SK-N-SH treated with all-trans-retinoic acid at 6 μM for 48 hours (cell line): ENCODE results near the gene SMYD3.

ENCODE experiments used
- ATAC-seq: fragments of 200-7000 bp; cut with Tn5 transposase; 3 replicates; pipeline ENCODE4 v1.9.1; 2020; ENCODE audit warnings: mild to moderate bottlenecking, moderate library complexity
- ARNTL ChIP-seq: fragments of 450-650 bp; formaldehyde crosslinking; IDR thresholded peaks from 2 replicates; pipeline ENCODE4 v1.5.0; 2020; ENCODE audit warnings: low read depth, mild to moderate bottlenecking, moderate library complexity, borderline replicate concordance
- BACH2 ChIP-seq: fragments of 250-450 bp; sonication (Bioruptor Pico); IDR thresholded peaks from 2 replicates; pipeline ENCODE4 v1.9.0; 2021; ENCODE audit warnings: mild to moderate bottlenecking, borderline replicate concordance
- CREB5 ChIP-seq: fragments of 250-450 bp; sonication (Bioruptor Pico); IDR thresholded peaks from 2 replicates; pipeline ENCODE4 v1.5.1; 2020; ENCODE audit warnings: low read depth, mild to moderate bottlenecking, moderate library complexity
- CSDC2 ChIP-seq: fragments of 250-450 bp; sonication (Bioruptor Pico); IDR thresholded peaks from 2 replicates; pipeline ENCODE4 v1.5.0; 2020; ENCODE audit warnings: mild to moderate bottlenecking, moderate library complexity
- CSRNP3 ChIP-seq: fragments of 250-450 bp; sonication (Bioruptor Pico); IDR thresholded peaks from 2 replicates; pipeline ENCODE4 v1.5.1; 2021; ENCODE audit warnings: mild to moderate bottlenecking, moderate library complexity
- ESRRG ChIP-seq: fragments of 250-450 bp; sonication (Bioruptor Pico); IDR thresholded peaks from 2 replicates; pipeline ENCODE4 v1.6.1; 2021; ENCODE audit warnings: mild to moderate bottlenecking
- GLIS3 ChIP-seq: fragments of 250-450 bp; sonication (Bioruptor Pico); IDR thresholded peaks from 2 replicates; pipeline ENCODE4 v1.5.0; 2020; ENCODE audit warnings: mild to moderate bottlenecking, moderate library complexity
- ISL1 ChIP-seq: fragments of 250-450 bp; sonication (Bioruptor Pico); IDR thresholded peaks from 2 replicates; pipeline ENCODE4 v2.1.2; 2022; ENCODE audit warnings: mild to moderate bottlenecking, moderate library complexity
- OSR1 ChIP-seq: fragments of 250-450 bp; sonication (Bioruptor Pico); IDR thresholded peaks from 2 replicates; pipeline ENCODE4 v1.8.0; 2022; ENCODE audit warnings: moderate library complexity, mild to moderate bottlenecking, inconsistent platforms
- PATZ1 ChIP-seq: fragments of 250-450 bp; sonication (Bioruptor Pico); IDR thresholded peaks from 2 replicates; pipeline ENCODE4 v1.8.0; 2020; ENCODE audit warnings: mild to moderate bottlenecking, moderate library complexity, borderline replicate concordance
- POU6F1 ChIP-seq: fragments of 250-450 bp; sonication (Bioruptor Pico); IDR thresholded peaks from 2 replicates; pipeline ENCODE4 v1.8.0; 2021; ENCODE audit warnings: low read depth, mild to moderate bottlenecking, moderate library complexity, borderline replicate concordance
- PPARA ChIP-seq: fragments of 250-450 bp; sonication (Bioruptor Pico); IDR thresholded peaks from 2 replicates; pipeline ENCODE4 v1.5.0; 2020; ENCODE audit warnings: mild to moderate bottlenecking, borderline replicate concordance
- RARB ChIP-seq: fragments of 250-450 bp; sonication (Bioruptor Pico); IDR thresholded peaks from 2 replicates; pipeline ENCODE4 v1.8.0; 2021; ENCODE audit warnings: mild to moderate bottlenecking, moderate library complexity
- SNAI2 ChIP-seq: fragments of 250-450 bp; sonication (Bioruptor Pico); IDR thresholded peaks from 2 replicates; pipeline ENCODE4 v1.5.0; 2020; ENCODE audit warnings: mild to moderate bottlenecking, moderate library complexity
- TCF4 ChIP-seq: fragments of 250-450 bp; sonication (Bioruptor Pico); IDR thresholded peaks from 2 replicates; pipeline ENCODE4 v1.8.0; 2021; ENCODE audit warnings: mild to moderate bottlenecking, moderate library complexity, borderline replicate concordance
- TOX ChIP-seq: fragments of 250-450 bp; sonication (Bioruptor Pico); IDR thresholded peaks from 2 replicates; pipeline ENCODE4 v1.8.0; 2021; ENCODE audit warnings: mild to moderate bottlenecking, moderate library complexity, borderline replicate concordance
- TSHZ2 ChIP-seq: fragments of 250-450 bp; sonication (Bioruptor Pico); IDR thresholded peaks from 2 replicates; pipeline ENCODE4 v1.5.0; 2020; ENCODE audit warnings: mild to moderate bottlenecking, moderate library complexity
- ZC3H10 ChIP-seq: fragments of 250-450 bp; sonication (Bioruptor Pico); IDR thresholded peaks from 2 replicates; pipeline ENCODE4 v1.5.1; 2021; ENCODE audit warnings: mild to moderate bottlenecking, moderate library complexity
- ZFP3 ChIP-seq: fragments of 250-450 bp; sonication (Bioruptor Pico); IDR thresholded peaks from 2 replicates; pipeline ENCODE4 v1.5.0; 2020; ENCODE audit warnings: mild to moderate bottlenecking, moderate library complexity
- ZFP30 ChIP-seq: fragments of 450-650 bp; formaldehyde crosslinking; IDR thresholded peaks from 2 replicates; pipeline ENCODE4 v1.5.0; 2022; ENCODE audit warnings: mild to moderate bottlenecking, moderate library complexity
- ZNF565 ChIP-seq: fragments of 450-650 bp; formaldehyde crosslinking; conservative IDR thresholded peaks from 2 replicates; pipeline ENCODE4 v1.5.0; 2020; ENCODE audit warnings: low read depth, mild to moderate bottlenecking, moderate library complexity
- ZNF70 ChIP-seq: fragments of 450-650 bp; formaldehyde crosslinking; IDR thresholded peaks from 2 replicates; pipeline ENCODE4 v1.5.0; 2020; ENCODE audit warnings: mild to moderate bottlenecking, moderate library complexity

SMYD3 gene

GRCh38 chr1:246537441-246537840 is 30.4 kb upstream of the SMYD3 start:
- no peak for ATAC-seq
- TF ChIP-seq CSRNP3 (CRISPR knock-in tag) (no peak), SNAI2 (CRISPR knock-in tag) (no peak), ZC3H10 (CRISPR knock-in tag) (no peak), TOX (CRISPR knock-in tag) (no peak), CSDC2 (CRISPR knock-in tag) (no peak), TCF4 (no peak), ESRRG (no peak), BACH2 (CRISPR knock-in tag) (no peak), ZFP30 (no peak), RARB (no peak), TSHZ2 (no peak), CREB5 (CRISPR knock-in tag) (no peak), ISL1 (CRISPR knock-in tag) (no peak), POU6F1 (no peak), PATZ1 (CRISPR knock-in tag) (no peak), ARNTL (CRISPR knock-in tag) (no peak), ZNF565 (CRISPR knock-in tag) (no peak), ZNF70 (no peak), GLIS3 (CRISPR knock-in tag) (no peak)

GRCh38 chr1:246534114-246534513 is 27.0 kb upstream of the SMYD3 start:
- no peak for TF ChIP-seq CREB5 (CRISPR knock-in tag)
- TF ChIP-seq PATZ1 (CRISPR knock-in tag): no peak
- TF ChIP-seq TCF4: no peak
- TF ChIP-seq ZC3H10 (CRISPR knock-in tag): no peak
- no peak for TF ChIP-seq ARNTL (CRISPR knock-in tag)
- TF ChIP-seq CSRNP3 (CRISPR knock-in tag): no peak
- no peak for TF ChIP-seq ZFP3 (CRISPR knock-in tag)
- TF ChIP-seq OSR1 (CRISPR knock-in tag): no peak
- no peak for TF ChIP-seq POU6F1
- no peak for TF ChIP-seq ISL1 (CRISPR knock-in tag)
- no peak for TF ChIP-seq PPARA (CRISPR knock-in tag)
- TF ChIP-seq GLIS3 (CRISPR knock-in tag): no peak
- TF ChIP-seq TOX (CRISPR knock-in tag): no peak
- no peak for TF ChIP-seq ZNF565 (CRISPR knock-in tag)
- TF ChIP-seq BACH2 (CRISPR knock-in tag): no peak
- no peak for TF ChIP-seq RARB
- TF ChIP-seq ZNF70: no peak
- ATAC-seq: no peak
